ENCODE data around the gene GSDMA. TPM values are rescaled to one million over a fixed set of nuclear protein-coding genes. Genes with fewer than 3 reads are reported as not detected.
A peak's percentile ranks its signal among the peaks of the same experiment; 100 is the strongest.

Gene GSDMA
- total RNA-seq, 1 donor from 2014 or later, result not detected

GRCh38 chr17:39973496-39973895 lies 10.7 kb downstream of the GSDMA start:
- no peak for TF ChIP-seq CTCF (IDR thresholded peaks at IDR 0.05; ENCODE audit: unreplicated experiment)
- peaks cover 50% of the 10 kb centered on the region for H3K27me3 Mint-ChIP-seq

GRCh38 chr17:39974433-39974832 lies 11.6 kb downstream of the GSDMA start:
- no peak for TF ChIP-seq CTCF (IDR thresholded peaks at IDR 0.05; ENCODE audit: unreplicated experiment)
- Mint-ChIP-seq H3K27me3 (peaks cover 47% of the 10 kb centered on the region), H3K4me3 (ENCODE audit: low read depth) (no peak overlapping the region), H3K9me3 (ENCODE audit: low read depth) (no peaks in the 10 kb centered on the region), H3K4me1 (ENCODE audit: low read depth) (no peaks in the 10 kb centered on the region), H3K27ac (no peak overlapping the region), H3K36me3 (ENCODE audit: insufficient read depth) (no peaks in the 10 kb centered on the region)
- no peak for DNase-seq (ENCODE audit: low spot score, unreplicated experiment)

More at GRCh38 chr17:39973496-39973895, 10.7 kb downstream of the GSDMA start:
- Mint-ChIP-seq H3K9me3 (ENCODE audit: low read depth) (no peaks in the 10 kb centered on the region), H3K36me3 (ENCODE audit: insufficient read depth) (no peaks in the 10 kb centered on the region), H3K4me3 (ENCODE audit: low read depth) (no peak overlapping the region), H3K4me1 (ENCODE audit: low read depth) (no peaks in the 10 kb centered on the region), H3K27ac (no peak overlapping the region)
- DNase-seq (ENCODE audit: low spot score, unreplicated experiment), result no peak

- H3K9me3 Mint-ChIP-seq (ENCODE audit: low read depth), result no peaks in the 10 kb centered on the region
- H3K36me3 Mint-ChIP-seq (ENCODE audit: insufficient read depth), result no peaks in the 10 kb centered on the region
- DNase-seq (ENCODE audit: low spot score, unreplicated experiment), result no peak
- H3K27ac Mint-ChIP-seq, result no peak overlapping the region
- peaks cover 35% of the 10 kb centered on the region for H3K27me3 Mint-ChIP-seq
- H3K4me3 Mint-ChIP-seq (ENCODE audit: low read depth), result no peak overlapping the region
- no peak for TF ChIP-seq CTCF (IDR thresholded peaks at IDR 0.05; ENCODE audit: unreplicated experiment)
- peaks cover 3% of the 10 kb centered on the region for H3K4me1 Mint-ChIP-seq (ENCODE audit: low read depth)
Measured at GRCh38 chr17:39975801-39976200, 13.0 kb downstream of the GSDMA start.

- no peaks in the 10 kb centered on the region for H3K9me3 Mint-ChIP-seq (ENCODE audit: low read depth)
- no peak for DNase-seq (ENCODE audit: low spot score, unreplicated experiment)
- peaks cover 13% of the 10 kb centered on the region for H3K27me3 Mint-ChIP-seq
- no peak for TF ChIP-seq CTCF (IDR thresholded peaks at IDR 0.05; ENCODE audit: unreplicated experiment)
- H3K4me3 Mint-ChIP-seq (ENCODE audit: low read depth), result peak overlapping the region; percentile 49
- H3K36me3 Mint-ChIP-seq (ENCODE audit: insufficient read depth), result peaks cover under 1% of the 10 kb centered on the region
- H3K27ac Mint-ChIP-seq, result no peak overlapping the region
- H3K4me1 Mint-ChIP-seq (ENCODE audit: low read depth), result peaks cover 11% of the 10 kb centered on the region
Measured at GRCh38 chr17:39979016-39979670, 16.3 kb downstream of the GSDMA start.

DNA sequence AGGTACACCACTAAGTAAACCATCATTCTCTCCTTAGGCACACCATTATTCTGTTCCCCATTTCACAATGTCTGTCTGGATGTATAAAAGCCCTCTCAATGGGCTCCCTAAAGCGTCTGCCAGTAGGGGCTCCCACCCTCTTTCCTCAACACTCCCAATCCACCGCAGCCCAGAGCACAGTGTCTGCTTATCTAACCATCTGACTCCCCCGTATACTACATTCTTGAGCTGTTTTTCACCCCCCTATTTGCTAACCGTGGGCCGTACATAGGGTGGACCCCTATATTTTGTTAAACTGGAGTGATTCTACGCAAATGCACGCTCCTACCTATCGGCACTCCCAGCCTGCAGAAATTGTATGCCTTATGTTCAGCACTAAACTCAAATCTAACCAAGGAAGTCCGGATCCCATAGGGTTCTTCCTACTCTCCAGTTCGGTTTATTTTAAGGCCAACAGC lies 17.1 kb downstream of the GSDMA start:
- Mint-ChIP-seq H3K36me3 (ENCODE audit: insufficient read depth) (peaks cover 5% of the 10 kb centered on the region), H3K9me3 (ENCODE audit: low read depth) (no peaks in the 10 kb centered on the region), H3K4me3 (ENCODE audit: low read depth) (peak overlapping the region; percentile 86), H3K4me1 (ENCODE audit: low read depth) (peaks cover 11% of the 10 kb centered on the region), H3K27me3 (peaks cover 9% of the 10 kb centered on the region), H3K27ac (peak overlapping the region; percentile 96)
- TF ChIP-seq CTCF (IDR thresholded peaks at IDR 0.05; ENCODE audit: unreplicated experiment), result peak; percentile 26
- peak; percentile 13 for DNase-seq (ENCODE audit: low spot score, unreplicated experiment)
